Common myeloid progenitor, CD34-positive (primary cell): ENCODE data around the gene TEX261. TPM values are rescaled to one million over a fixed set of nuclear protein-coding genes. Genes with fewer than 3 reads are reported as not detected.
"Not testable (repeated sequence)": the region's sequence is repeated elsewhere in the genome, so short reads cannot be mapped to it uniquely, and the experiment has no call there.

Experiments
- CTCF ChIA-PET: fragments of 350-600 bp; sonication (Branson Sonifier 250); formaldehyde crosslinking; loops from one replicate; lab custom pipeline; 2021; ENCODE audit warnings: antibody characterized with exemption; lab: Charles Lee
- POLR2A ChIA-PET: fragments of 350-600 bp; sonication (Branson Sonifier 250); formaldehyde crosslinking; loops from one replicate; lab custom pipeline; 2021; ENCODE audit warnings: antibody characterized with exemption; lab: Charles Lee
- DNase-seq, 3 donors: peaks; one replicate each; pipeline versions ENCODE4 v3.0.0 to v3.0.0-alpha.2; 2013
- H3K27ac ChIP-seq, 2 experiments: 1 replicate in 1 of 2; 2 replicates in 1 of 2; pipeline ENCODE4 v1.7.0; 2013; ENCODE audit warnings: inconsistent platforms in 2 of 2, low read length in 2 of 2, mild to moderate bottlenecking in 2 of 2, low read depth in 1 of 2, moderate library complexity in 1 of 2; ENCODE audit not compliant: severe bottlenecking in 2 of 2, insufficient read depth in 1 of 2, poor library complexity in 1 of 2
- H3K27me3 ChIP-seq, 5 experiments: replicated peaks in 2 of 5; 1 replicate in 3 of 5; 2 replicates in 2 of 5; pipeline versions ENCODE4 v1.6.1 to v1.7.0; 2013; ENCODE audit warnings: low read length in 4 of 5, mild to moderate bottlenecking in 2 of 5, moderate library complexity in 2 of 5, inconsistent platforms in 1 of 5; ENCODE audit not compliant: insufficient read depth in 5 of 5, control insufficient read depth in 4 of 5
- H3K36me3 ChIP-seq, 4 experiments: 1 replicate in 2 of 4; 2 replicates in 2 of 4; pipeline versions ENCODE4 v1.6.1 to v1.7.0; 2013; ENCODE audit warnings: low read length in 3 of 4, control low read depth in 1 of 4, mild to moderate bottlenecking in 1 of 4; ENCODE audit not compliant: control insufficient read depth in 4 of 4, insufficient read depth in 4 of 4
- H3K4me1 ChIP-seq, 4 experiments: 1 replicate in 3 of 4; 2 replicates in 1 of 4; pipeline versions ENCODE4 v1.6.1 to v1.7.1; 2013; ENCODE audit warnings: low read length in 3 of 4, mild to moderate bottlenecking in 3 of 4, control low read depth in 1 of 4, inconsistent platforms in 1 of 4, moderate library complexity in 1 of 4; ENCODE audit not compliant: control insufficient read depth in 4 of 4, insufficient read depth in 4 of 4; ENCODE audit errors: control extremely low read depth in 1 of 4
- H3K4me3 ChIP-seq, 7 experiments: 1 replicate in 4 of 7; 2 replicates in 3 of 7; pipeline versions ENCODE4 v1.5.1 to v1.7.0; 2013; ENCODE audit warnings: mild to moderate bottlenecking in 7 of 7, low read length in 6 of 7, moderate library complexity in 6 of 7, inconsistent platforms in 2 of 7, low read depth in 2 of 7, control low read depth in 1 of 7; ENCODE audit not compliant: insufficient read depth in 4 of 7, control insufficient read depth in 1 of 7; ENCODE audit errors: extremely low read depth in 1 of 7
- H3K9me3 ChIP-seq, 5 experiments: 1 replicate in 4 of 5; 2 replicates in 1 of 5; pipeline versions ENCODE4 v1.6.1 to v1.7.1; 2013; ENCODE audit warnings: low read length in 4 of 5, mild to moderate bottlenecking in 2 of 5, inconsistent platforms in 1 of 5, low read depth in 1 of 5, moderate library complexity in 1 of 5; ENCODE audit not compliant: control insufficient read depth in 4 of 5, insufficient read depth in 2 of 5; ENCODE audit errors: control extremely low read depth in 1 of 5
- WGBS: methylation state at CpG from one replicate; pipeline ENCODE4 v1.1.5; 2013; ENCODE audit not compliant: insufficient coverage; 5-methylcytosine and 5-hydroxymethylcytosine counted together
- polyA plus RNA-seq: library from polyadenylated mRNA; unstranded; fragments of 120-200 nt; gene quantifications from one replicate; pipeline ENCODE4 v1.2.1, GENCODE V29; 2013

The TEX261 gene
- 32.3 TPM for polyA plus RNA-seq

- Histone ChIP-seq H3K4me3 (peak within 1 kb of the TSS; percentile 82 to 95 (median 89)), H3K27ac (peak within 1 kb of the TSS; percentile 54 to 67), H3K36me3 (peaks cover 0 to 27% (median 18%) of the 10 kb centered on the region in 4 experiments), H3K9me3 (no peaks in the 10 kb centered on the region), H3K27me3 (no peaks in the 10 kb centered on the region), H3K4me1 (peaks cover 8 to 31% (median 23%) of the 10 kb centered on the region in 4 experiments)
- POLR2A ChIA-PET, result no interaction called here
- peak; percentile 90 to 93 (median 92) for DNase-seq
- 0% methylated on average over 58 of the region's 65 CpGs for WGBS
- CTCF ChIA-PET, result interaction anchor here (1.9 to 3.1 kb wide), 2 partner anchors 10 to 76 kb away, joined by 4 to 19 read pairs; no protein-coding TSS in a partner anchor
These were observed at the start of gene TEX261 for GRCh38 chr2:70994699-70995425. Gene TEX261 (minus strand): TSS chr2:70994873. CDS start chr2:70994757, 116 bp downstream.

DNA sequence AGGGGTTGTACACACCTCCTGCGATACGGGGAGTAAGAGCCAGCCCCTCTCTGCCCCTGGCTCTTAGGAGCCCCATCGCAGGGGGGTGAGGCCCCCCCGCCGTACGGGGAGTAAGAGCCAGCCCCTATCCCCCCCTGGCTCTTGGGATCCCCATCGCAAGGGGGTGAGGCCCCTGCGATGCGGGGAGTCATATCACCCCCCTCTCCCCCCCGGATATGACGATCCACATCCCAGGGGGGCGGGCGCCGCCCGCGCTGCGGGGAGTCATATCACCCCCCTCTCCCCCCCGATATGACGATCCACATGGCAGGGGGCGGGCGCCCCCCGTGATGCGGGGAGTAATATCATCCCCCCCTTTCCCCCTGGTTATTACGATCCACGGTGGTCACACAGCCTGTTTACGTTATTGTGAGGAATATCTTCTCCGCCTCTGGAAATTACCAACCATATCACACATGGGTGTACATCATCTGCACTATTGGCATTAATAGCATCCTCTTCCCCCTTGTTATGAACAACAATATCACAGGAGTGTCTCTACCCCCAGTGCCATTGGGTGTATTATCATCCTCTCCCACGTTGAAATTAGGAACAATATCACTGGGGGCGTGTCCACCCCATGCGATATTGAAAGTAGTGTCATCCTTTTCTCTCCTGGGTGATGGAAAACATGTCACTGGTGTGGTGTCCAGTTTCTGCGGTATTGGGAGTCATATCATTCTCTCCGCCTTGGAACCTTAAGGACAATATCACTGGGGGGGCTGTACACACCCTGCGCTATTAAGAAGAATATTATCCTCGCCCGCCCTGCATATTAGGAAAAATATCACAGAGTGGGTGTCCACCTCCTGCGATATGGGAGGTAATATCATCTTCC is 49.1 kb upstream of the TEX261 start:
- H3K4me3 ChIP-seq, result no peak overlapping the region
- DNase-seq, result peak in 2 of 3 donors; percentile 38 to 46
- H3K9me3 ChIP-seq, result no peaks in the 10 kb centered on the region
- H3K4me1 ChIP-seq, result peaks cover 0 to 2% (median 0%) of the 10 kb centered on the region in 4 experiments
- H3K27ac ChIP-seq, result no peak overlapping the region
- H3K36me3 ChIP-seq, result no peaks in the 10 kb centered on the region
- 96% methylated on average over 14 of the region's 36 CpGs for WGBS
- H3K27me3 ChIP-seq, result no peaks in the 10 kb centered on the region
- ChIA-PET CTCF (no interaction called here), POLR2A (no interaction called here)

DNA sequence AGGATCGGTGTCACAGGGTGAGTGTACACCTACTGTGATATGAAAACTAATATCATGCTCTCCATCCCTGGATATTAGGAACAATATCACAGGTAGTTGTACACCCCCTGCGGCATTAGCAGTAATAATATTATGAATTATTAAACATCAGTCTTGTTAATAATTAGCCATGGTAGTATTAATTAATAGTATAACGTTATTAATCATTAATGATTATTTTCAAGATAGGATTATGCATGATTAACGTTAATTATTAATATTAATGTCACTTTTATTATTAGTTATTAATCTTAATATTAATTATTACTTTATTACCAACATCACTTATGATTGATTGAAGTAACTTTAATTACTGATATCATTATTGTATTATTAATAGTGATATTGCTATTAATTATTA is 47.6 kb upstream of the TEX261 start:
- ChIA-PET POLR2A (no interaction called here), CTCF (no interaction called here)
- 100% methylated on average over 1 of the region's 4 CpGs for WGBS
- H3K4me1 ChIP-seq, result peaks cover 0 to 2% (median 0%) of the 10 kb centered on the region in 4 experiments
- H3K36me3 ChIP-seq, result no peaks in the 10 kb centered on the region
- no peaks in the 10 kb centered on the region for H3K27me3 ChIP-seq
- no peak overlapping the region for H3K4me3 ChIP-seq
- DNase-seq, result no peak
- no peaks in the 10 kb centered on the region for H3K9me3 ChIP-seq
- H3K27ac ChIP-seq, result no peak overlapping the region

DNA sequence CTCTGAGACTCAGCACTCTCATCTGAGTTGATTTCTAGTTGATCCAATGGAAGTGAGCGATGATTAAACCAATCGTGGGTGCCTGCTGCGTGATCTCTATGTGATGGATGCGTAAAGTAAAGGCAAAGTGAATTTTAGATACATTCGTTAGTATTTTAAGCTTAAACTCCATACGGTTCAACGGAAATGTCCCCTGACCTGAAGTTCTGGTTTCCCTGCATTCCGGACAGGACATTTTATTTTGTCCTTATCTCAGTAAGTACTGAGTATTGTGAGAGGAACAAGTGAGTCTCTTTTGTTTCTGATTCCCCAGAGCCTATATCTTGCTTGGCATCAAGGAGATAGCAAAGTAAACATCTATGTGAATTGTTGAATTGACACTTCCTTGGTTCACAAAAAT is 41.6 kb upstream of the TEX261 start:
- H3K27me3 ChIP-seq, H3K9me3 ChIP-seq, H3K27ac ChIP-seq, CTCF ChIA-PET, POLR2A ChIA-PET, H3K36me3 ChIP-seq, DNase-seq, H3K4me3 ChIP-seq, H3K4me1 ChIP-seq: not testable (repeated sequence)
- 92% methylated on average over 5 of the region's 8 CpGs for WGBS

DNA sequence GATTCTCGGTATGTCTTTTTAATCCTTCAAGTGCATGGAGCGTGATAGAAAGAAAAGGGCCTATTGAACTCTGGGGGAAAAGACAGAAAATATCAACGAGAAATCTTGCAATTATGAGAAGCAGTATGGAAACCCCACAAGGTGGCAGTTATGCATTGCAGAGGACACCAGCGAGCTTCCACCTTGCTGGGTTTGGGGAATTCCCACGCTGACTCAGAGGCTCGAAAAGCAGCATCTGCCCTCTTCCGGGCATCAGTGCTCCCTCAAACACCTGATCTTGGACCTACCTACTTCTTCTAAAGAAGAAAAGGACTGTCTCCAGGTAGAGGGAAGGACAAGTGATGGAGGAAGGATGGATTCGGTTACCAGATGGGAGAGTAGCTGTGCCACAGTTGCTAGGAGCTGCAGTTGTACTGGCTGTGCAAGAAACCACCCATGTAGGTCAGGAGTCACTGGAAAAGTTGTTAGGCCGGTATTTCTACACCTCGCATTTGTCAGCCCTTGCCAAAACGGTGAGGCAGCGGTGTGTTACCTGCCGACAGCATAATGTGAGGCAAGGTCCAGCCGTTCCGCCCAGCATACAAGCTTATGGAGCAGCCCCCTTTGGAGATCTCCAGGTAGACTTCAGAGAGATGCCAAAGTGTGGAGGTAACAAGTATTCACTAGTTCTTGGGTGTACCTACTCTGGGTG is 29.0 kb upstream of the TEX261 start:
- H3K36me3 ChIP-seq, H3K27me3 ChIP-seq, H3K4me1 ChIP-seq, H3K9me3 ChIP-seq, CTCF ChIA-PET, H3K4me3 ChIP-seq, POLR2A ChIA-PET, H3K27ac ChIP-seq: not testable (repeated sequence)
- DNase-seq, result peak; percentile 16 to 49 (median 43)
- 84% methylated on average over 9 of the region's 15 CpGs for WGBS

DNA sequence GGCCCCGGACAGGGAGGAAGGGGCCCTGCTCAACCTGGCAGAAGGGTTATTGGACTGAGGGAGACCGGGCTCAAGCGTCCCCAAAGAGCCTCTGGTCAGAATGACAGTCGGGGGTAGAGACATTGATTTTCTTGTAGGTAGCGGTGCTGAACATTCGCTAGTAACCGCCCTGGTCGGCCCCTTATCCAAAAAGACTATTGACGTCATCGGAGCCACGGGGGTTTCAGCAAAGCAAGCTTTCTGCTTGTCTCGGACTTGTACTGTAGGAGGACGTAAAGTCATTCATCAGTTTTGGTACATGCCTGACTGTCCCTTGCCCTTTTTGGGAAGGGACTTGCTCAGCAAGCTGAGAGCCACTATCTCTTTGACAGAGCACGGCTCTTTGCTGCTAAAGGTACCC is 26.7 kb upstream of the TEX261 start:
- H3K27ac ChIP-seq, H3K27me3 ChIP-seq, H3K9me3 ChIP-seq, POLR2A ChIA-PET, DNase-seq, H3K4me3 ChIP-seq, H3K4me1 ChIP-seq, H3K36me3 ChIP-seq: not testable (repeated sequence)
- CTCF ChIA-PET, result interaction anchor here (1.4 to 1.6 kb wide), 2 partner anchors 20 to 49 kb away, joined by 4 to 5 read pairs; no protein-coding TSS in a partner anchor
- WGBS, result 90% methylated on average over 11 of the region's 14 CpGs
